ENCODE results near the gene JPH3. TPM values are rescaled to one million over a fixed set of nuclear protein-coding genes. Genes with fewer than 3 reads are reported as not detected.

Gene JPH3
- total RNA-seq, 1 experiment from 2014 or later: 39.0 TPM

- peaks cover 18% of the 10 kb centered on the region for H3K36me3 Mint-ChIP-seq
- DNase-seq (ENCODE audit: low spot score): no peak
- no peaks in the 10 kb centered on the region for H3K27me3 Mint-ChIP-seq (ENCODE audit: low read depth)
- H3K4me1 Mint-ChIP-seq: peaks cover 8% of the 10 kb centered on the region
- CTCF ChIA-PET: interaction anchor here (0.7 to 1.5 kb wide), 5 partner anchors 13 to 166 kb away, joined by 3 to 5 read pairs (median 4); no protein-coding TSS in a partner anchor
- no peak overlapping the region for H3K4me3 Mint-ChIP-seq
- POLR2A ChIA-PET: interaction anchor here (0.6 kb wide), 1 partner anchor 291 kb away, joined by 4 read pairs; no protein-coding TSS in a partner anchor
- H3K9me3 Mint-ChIP-seq: no peaks in the 10 kb centered on the region
- ATAC-seq: no peak
- H3K27ac Mint-ChIP-seq: 0 out of 2 replicates have a peak overlapping the region, but pooled peaks have one; percentile 74
- TF ChIP-seq RORB (CRISPR knock-in tag; IDR thresholded peaks at IDR 0.05) (no peak), E2F4 (CRISPR knock-in tag; IDR thresholded peaks at IDR 0.05; ENCODE audit: borderline replicate concordance, low read depth) (no peak), ATF1 (CRISPR knock-in tag; IDR thresholded peaks at IDR 0.05) (no peak), ZNF396 (CRISPR knock-in tag; IDR thresholded peaks at IDR 0.05; ENCODE audit: borderline replicate concordance) (no peak), MYBL2 (CRISPR knock-in tag; IDR thresholded peaks at IDR 0.05) (no peak), RELA (CRISPR knock-in tag; IDR thresholded peaks at IDR 0.05; ENCODE audit: borderline replicate concordance) (no peak), CTCF (IDR thresholded peaks at IDR 0.05) (no peak), ESRRA (CRISPR knock-in tag; IDR thresholded peaks at IDR 0.05; ENCODE audit: borderline replicate concordance) (no peak), MAX (CRISPR knock-in tag; IDR thresholded peaks at IDR 0.05) (no peak), TP53 (CRISPR knock-in tag; IDR thresholded peaks at IDR 0.05) (no peak), SOX15 (CRISPR knock-in tag; IDR thresholded peaks at IDR 0.05) (no peak), ZBTB43 (CRISPR knock-in tag; IDR thresholded peaks at IDR 0.05) (no peak), SMAD3 (CRISPR knock-in tag; IDR thresholded peaks at IDR 0.05; ENCODE audit: borderline replicate concordance) (no peak)
- TF ChIP-seq, protein P1, sequence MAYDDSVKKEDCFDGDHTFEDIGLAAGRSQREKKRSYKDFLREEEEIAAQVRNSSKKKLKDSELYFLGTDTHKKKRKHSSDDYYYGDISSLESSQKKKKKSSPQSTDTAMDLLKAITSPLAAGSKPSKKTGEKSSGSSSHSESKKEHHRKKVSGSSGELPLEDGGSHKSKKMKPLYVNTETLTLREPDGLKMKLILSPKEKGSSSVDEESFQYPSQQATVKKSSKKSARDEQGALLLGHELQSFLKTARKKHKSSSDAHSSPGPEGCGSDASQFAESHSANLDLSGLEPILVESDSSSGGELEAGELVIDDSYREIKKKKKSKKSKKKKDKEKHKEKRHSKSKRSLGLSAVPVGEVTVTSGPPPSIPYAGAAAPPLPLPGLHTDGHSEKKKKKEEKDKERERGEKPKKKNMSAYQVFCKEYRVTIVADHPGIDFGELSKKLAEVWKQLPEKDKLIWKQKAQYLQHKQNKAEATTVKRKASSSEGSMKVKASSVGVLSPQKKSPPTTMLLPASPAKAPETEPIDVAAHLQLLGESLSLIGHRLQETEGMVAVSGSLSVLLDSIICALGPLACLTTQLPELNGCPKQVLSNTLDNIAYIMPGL (CRISPR knock-in tag; IDR thresholded peaks at IDR 0.05): no peak
These were observed 103.5 kb downstream of the JPH3 start for GRCh38 chr16:87705771-87706277.

DNA sequence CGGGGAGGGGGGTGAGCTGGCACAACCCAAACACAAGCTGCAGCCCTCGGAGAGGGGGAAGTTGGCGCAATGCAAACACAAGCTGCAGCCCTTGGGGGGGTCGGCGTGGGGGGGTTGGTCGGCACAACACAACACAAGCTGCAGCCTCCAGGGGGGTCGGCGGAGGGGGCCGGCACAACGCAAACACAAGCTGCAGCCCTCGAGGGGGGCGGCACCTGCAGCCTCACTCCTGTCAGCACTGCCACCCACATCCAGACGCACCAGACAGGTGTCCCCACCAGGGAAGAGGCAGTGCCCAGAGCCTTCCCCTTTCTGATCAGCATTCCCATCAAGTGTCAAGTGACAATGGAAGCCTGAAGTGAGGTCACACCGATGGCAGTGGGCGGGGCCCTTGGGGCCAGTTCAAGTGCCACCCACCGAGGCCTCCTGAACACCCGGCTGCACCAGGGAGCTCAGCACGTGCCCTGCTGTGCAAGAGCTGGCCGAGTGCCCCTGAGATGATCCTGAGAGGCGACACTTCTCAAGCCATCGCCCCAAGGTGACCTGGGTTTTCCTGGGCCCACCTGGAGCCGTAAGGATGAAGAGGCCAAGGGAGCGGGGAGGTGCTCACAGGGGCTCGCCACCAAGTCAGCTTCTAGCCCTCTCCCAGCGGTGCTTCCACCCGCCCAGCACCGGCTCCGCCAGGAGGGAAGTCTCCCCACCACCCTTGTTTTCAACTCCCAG, 104.1 kb downstream of the JPH3 start:
- DNase-seq (ENCODE audit: low spot score): no peak
- Mint-ChIP-seq H3K36me3 (peaks cover 18% of the 10 kb centered on the region), H3K27ac (no peak overlapping the region), H3K4me3 (no peak overlapping the region), H3K9me3 (no peaks in the 10 kb centered on the region), H3K4me1 (peaks cover 8% of the 10 kb centered on the region), H3K27me3 (ENCODE audit: low read depth) (no peaks in the 10 kb centered on the region)
- no peak; the same call in 1 of the 2 replicates for ATAC-seq
- POLR2A ChIA-PET: interaction anchor here (0.6 kb wide), 1 partner anchor 290 kb away, joined by 4 read pairs; no protein-coding TSS in a partner anchor
- CTCF ChIA-PET: interaction anchor here (0.7 to 1.3 kb wide), 4 partner anchors 70 to 165 kb away, joined by 3 to 5 read pairs (median 4); no protein-coding TSS in a partner anchor
- TF ChIP-seq ATF6 (CRISPR knock-in tag; IDR thresholded peaks at IDR 0.05) (no peak), ZNF671 (CRISPR knock-in tag; IDR thresholded peaks at IDR 0.05) (no peak), SMAD3 (CRISPR knock-in tag; IDR thresholded peaks at IDR 0.05; ENCODE audit: borderline replicate concordance) (no peak), CDX4 (CRISPR knock-in tag; IDR thresholded peaks at IDR 0.05; ENCODE audit: borderline replicate concordance) (no peak), ZNF232 (CRISPR knock-in tag; IDR thresholded peaks at IDR 0.05) (no peak), FOXK1 (CRISPR knock-in tag; IDR thresholded peaks at IDR 0.05) (no peak), ZNF396 (CRISPR knock-in tag; IDR thresholded peaks at IDR 0.05; ENCODE audit: borderline replicate concordance) (no peak), GRHL2 (CRISPR knock-in tag; IDR thresholded peaks at IDR 0.05; ENCODE audit: insufficient replicate concordance, severe bottlenecking) (no peak), ZNF416 (CRISPR knock-in tag; IDR thresholded peaks at IDR 0.05) (no peak), ZNF138 (CRISPR knock-in tag; conservative IDR thresholded peaks at IDR 0.05) (no peak), ZNF263 (CRISPR knock-in tag; IDR thresholded peaks at IDR 0.05; ENCODE audit: low read depth) (no peak), NR3C1 (CRISPR knock-in tag; conservative IDR thresholded peaks at IDR 0.05; ENCODE audit: low read depth) (no peak)
- TF ChIP-seq, protein P2, sequence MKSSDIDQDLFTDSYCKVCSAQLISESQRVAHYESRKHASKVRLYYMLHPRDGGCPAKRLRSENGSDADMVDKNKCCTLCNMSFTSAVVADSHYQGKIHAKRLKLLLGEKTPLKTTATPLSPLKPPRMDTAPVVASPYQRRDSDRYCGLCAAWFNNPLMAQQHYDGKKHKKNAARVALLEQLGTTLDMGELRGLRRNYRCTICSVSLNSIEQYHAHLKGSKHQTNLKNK (CRISPR knock-in tag; IDR thresholded peaks at IDR 0.05): no peak
